PFSK-1 (cell line): ENCODE data around the gene QSER1.

ENCODE experiments used
- FOXP2 ChIP-seq: optimal IDR thresholded peaks from 2 replicates; pipeline ENCODE3; 2011; ENCODE audit warnings: borderline replicate concordance, control low read depth, inconsistent platforms; ENCODE audit not compliant: insufficient read depth; ENCODE audit errors: extremely low read length, extremely low read depth
- POLR2AphosphoS5 ChIP-seq: IDR thresholded peaks from 2 replicates; pipeline ENCODE4 v1.6.1; 2012; ENCODE audit warnings: low read depth, mild to moderate bottlenecking, control low read depth, low read length, moderate library complexity
- SIN3A ChIP-seq: IDR thresholded peaks from 2 replicates; pipeline ENCODE4 v1.6.1; 2012; ENCODE audit warnings: mild to moderate bottlenecking, low read length, moderate library complexity, borderline replicate concordance; ENCODE audit not compliant: insufficient read depth
- TAF1 ChIP-seq: IDR thresholded peaks from 2 replicates; pipeline ENCODE4 v1.6.1; 2012; ENCODE audit warnings: low read length, control low read depth, borderline replicate concordance; ENCODE audit not compliant: insufficient read depth
- TF ChIP-seq, protein P1 (sequence below), 2 experiments: IDR thresholded peaks; 2 replicates each; pipeline versions ENCODE4 v1.6.1 to v1.8.0; 2011 to 2012; ENCODE audit warnings: low read depth in 2 of 2, low read length in 2 of 2, control low read depth in 1 of 2, inconsistent platforms in 1 of 2, mild to moderate bottlenecking in 1 of 2, moderate library complexity in 1 of 2; ENCODE audit not compliant: insufficient read depth in 1 of 2

The QSER1 gene

DNA sequence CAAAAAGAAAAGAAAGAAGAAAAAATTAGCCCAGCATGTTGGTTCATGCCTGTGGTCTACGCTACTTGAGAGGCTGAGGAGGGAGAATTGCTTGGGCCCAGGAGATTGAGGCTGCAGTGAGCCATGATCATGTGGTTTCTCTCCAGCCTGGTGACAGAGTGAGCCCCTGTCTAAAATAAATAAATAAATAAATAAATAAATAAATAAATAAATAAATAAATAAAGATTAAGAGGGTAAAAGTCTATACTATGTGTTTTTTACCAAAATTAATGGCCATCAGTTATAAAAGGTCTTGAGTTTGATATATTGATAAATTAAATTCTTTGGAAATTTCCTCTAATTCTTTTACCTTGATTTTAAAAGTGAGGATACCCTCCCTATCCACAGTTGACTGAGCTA, 97.9 kb downstream of the QSER1 start:
- TF ChIP-seq POLR2AphosphoS5: no peak
- no peak for TF ChIP-seq FOXP2
- no peak for TF ChIP-seq TAF1
- TF ChIP-seq, protein P1, sequence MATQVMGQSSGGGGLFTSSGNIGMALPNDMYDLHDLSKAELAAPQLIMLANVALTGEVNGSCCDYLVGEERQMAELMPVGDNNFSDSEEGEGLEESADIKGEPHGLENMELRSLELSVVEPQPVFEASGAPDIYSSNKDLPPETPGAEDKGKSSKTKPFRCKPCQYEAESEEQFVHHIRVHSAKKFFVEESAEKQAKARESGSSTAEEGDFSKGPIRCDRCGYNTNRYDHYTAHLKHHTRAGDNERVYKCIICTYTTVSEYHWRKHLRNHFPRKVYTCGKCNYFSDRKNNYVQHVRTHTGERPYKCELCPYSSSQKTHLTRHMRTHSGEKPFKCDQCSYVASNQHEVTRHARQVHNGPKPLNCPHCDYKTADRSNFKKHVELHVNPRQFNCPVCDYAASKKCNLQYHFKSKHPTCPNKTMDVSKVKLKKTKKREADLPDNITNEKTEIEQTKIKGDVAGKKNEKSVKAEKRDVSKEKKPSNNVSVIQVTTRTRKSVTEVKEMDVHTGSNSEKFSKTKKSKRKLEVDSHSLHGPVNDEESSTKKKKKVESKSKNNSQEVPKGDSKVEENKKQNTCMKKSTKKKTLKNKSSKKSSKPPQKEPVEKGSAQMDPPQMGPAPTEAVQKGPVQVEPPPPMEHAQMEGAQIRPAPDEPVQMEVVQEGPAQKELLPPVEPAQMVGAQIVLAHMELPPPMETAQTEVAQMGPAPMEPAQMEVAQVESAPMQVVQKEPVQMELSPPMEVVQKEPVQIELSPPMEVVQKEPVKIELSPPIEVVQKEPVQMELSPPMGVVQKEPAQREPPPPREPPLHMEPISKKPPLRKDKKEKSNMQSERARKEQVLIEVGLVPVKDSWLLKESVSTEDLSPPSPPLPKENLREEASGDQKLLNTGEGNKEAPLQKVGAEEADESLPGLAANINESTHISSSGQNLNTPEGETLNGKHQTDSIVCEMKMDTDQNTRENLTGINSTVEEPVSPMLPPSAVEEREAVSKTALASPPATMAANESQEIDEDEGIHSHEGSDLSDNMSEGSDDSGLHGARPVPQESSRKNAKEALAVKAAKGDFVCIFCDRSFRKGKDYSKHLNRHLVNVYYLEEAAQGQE (IDR thresholded peaks at IDR 0.05; ENCODE audit: insufficient read depth in 1 of 2, low read depth in 2 of 2, low read length in 2 of 2): no peak
- TF ChIP-seq SIN3A: no peak

DNA sequence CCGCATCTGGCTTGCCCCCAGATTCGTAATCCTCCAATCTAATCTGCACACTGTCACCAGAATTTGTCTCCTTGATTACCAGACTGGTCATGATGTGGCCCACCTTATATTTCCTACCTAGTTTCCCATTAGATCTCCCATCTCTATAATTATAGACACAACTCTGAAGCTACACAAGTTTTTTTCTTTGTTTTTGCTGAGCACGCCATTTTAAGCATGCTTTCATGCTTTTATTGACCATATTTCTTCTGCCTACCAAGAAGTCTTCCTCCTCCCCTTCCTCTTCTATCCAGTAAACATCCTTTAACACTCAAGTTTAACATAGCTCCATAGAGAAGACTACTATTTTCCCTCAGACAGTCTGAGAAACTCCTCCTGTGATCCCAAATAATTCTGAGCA, 98.8 kb downstream of the QSER1 start:
- TF ChIP-seq FOXP2: no peak
- no peak for TF ChIP-seq TAF1
- TF ChIP-seq, protein P1 (IDR thresholded peaks at IDR 0.05; ENCODE audit: insufficient read depth in 1 of 2, low read depth in 2 of 2, low read length in 2 of 2): no peak
- no peak for TF ChIP-seq SIN3A

DNA sequence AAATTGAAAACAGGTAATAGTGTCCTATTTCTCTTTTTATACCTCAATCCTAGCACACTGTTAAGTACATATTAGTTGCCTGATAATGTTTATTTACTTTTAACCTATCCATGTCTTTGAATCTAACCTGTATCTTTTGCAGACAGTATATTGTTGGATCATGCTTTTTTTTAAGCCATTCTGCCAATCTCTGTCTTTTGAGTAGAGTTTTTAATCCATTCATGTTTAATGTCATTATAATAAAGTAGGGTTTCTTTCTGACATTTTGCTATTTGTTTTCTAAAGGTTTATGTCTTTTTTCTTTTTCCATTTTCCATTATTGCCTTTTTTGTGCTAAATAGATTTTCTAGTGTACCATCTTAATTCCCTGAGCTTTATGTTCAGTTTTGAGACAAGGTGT, 99.3 kb downstream of the QSER1 start:
- TF ChIP-seq FOXP2: no peak
- TF ChIP-seq SIN3A: no peak
- TF ChIP-seq TAF1: no peak
- TF ChIP-seq, protein P1 (IDR thresholded peaks at IDR 0.05; ENCODE audit: insufficient read depth in 1 of 2, low read depth in 2 of 2, low read length in 2 of 2): no peak

DNA sequence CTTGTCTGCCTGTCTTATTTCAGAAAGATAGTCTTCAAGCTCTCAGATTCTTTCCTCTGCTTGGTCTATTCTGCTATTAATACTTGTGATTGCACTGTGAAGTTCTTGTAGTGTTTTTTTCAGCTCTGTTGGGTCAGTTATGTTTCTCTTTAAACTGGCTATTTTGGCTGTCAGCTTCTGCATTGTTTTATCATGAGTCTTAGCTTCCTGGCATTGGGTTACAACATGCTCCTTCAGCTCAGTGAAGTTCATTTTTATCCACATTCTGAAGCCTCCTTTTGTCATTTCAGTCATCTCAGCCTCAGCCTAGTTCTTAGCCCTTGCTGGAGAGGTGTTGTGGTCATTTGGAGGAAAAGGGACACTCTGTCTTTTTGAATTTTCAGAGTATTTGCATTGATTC, 107.6 kb downstream of the QSER1 start:
- TF ChIP-seq POLR2AphosphoS5 (no peak), FOXP2 (no peak), SIN3A (no peak), TAF1 (no peak)
- TF ChIP-seq, protein P1 (IDR thresholded peaks at IDR 0.05; ENCODE audit: insufficient read depth in 1 of 2, low read depth in 2 of 2, low read length in 2 of 2): no peak

DNA sequence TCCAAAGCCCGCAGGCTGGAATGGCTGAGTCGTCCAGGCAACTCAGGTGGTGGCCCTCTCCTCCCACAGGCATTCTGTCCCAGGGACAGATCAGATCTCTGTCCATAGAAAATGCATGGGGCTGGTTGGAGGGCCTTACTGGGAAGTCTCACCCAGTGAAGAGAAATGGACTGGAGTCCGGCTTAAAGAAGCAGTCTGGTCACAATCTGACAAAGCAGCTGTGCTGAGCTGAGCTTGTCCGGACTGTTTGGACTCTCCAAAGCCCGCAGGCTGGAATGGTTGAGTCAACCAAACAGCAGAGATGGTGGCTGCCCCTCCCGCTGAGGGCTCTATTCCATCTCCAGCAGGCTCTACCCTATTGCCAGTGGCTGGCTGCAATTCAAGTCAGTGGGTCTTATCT, 108.7 kb downstream of the QSER1 start:
- no peak for TF ChIP-seq POLR2AphosphoS5
- TF ChIP-seq, protein P1 (IDR thresholded peaks at IDR 0.05; ENCODE audit: insufficient read depth in 1 of 2, low read depth in 2 of 2, low read length in 2 of 2): no peak
- no peak for TF ChIP-seq TAF1
